ENCODE results near the gene COMTD1. TPM values are rescaled to one million over a fixed set of nuclear protein-coding genes. Genes with fewer than 3 reads are reported as not detected.

Gene COMTD1
- total and polyA plus RNA-seq, 2 donors (not counting 1 experiment from before 2014, with no cell fraction given), result 14.5 to 23.8 TPM

DNA sequence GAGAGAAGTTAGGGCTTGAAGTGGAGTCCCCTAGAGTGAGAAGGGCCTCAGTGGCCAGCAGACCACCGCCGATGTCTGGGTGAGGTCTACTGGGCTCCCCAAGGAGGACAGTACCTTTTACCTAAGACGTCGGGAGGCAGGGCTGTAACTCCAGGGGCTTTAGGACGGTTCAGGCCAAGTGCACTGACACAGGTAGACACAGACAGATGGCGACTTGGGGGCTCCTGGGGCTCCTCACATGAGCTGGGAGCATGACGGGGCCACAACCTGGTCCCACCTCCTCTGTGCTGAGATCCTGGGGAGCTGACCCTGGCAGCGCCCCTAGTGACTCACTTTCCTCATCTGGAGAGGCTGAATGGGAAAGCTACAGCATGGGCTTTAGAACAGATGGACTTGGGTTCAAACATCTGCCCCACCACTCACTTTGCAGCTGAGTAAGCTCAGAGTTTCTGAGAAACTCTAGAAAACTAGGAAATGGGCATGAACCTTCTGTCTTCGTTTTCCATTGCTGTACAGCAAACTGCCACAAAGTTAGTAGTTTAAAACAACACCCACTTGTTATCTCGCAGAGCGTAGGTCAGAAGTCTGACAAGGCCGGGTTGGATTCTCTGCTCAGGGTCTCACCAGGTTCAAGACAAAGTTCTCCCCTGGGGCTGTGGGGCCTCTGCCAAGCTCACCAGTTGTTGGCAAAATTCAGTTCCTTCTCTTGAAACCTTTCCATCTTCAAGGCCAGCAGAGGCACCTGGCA lies 4.7 kb upstream of the COMTD1 start:
- H3K4me3 Mint-ChIP-seq, result no peak overlapping the region
- CTCF ChIA-PET, result interaction anchor here (0.7 to 1.2 kb wide), 3 partner anchors 16 to 1300 kb away, joined by 3 to 5 read pairs (median 3); no protein-coding TSS in a partner anchor

More for the DNA sequence above, 4.7 kb upstream of the COMTD1 start:
- no peak for DNase-seq
- Histone ChIP-seq H3K79me2 (ENCODE audit: control insufficient read depth, insufficient read depth, low read length) (no peaks in the 10 kb centered on the region), H3K36me3 (replicated peaks in 1 of 2; ENCODE audit: control extremely low read depth in 1 of 2, control insufficient read depth in 1 of 2, extremely low read depth in 1 of 2, insufficient read depth in 2 of 2, low read length in 1 of 2) (no peaks in the 10 kb centered on the region), H4K20me1 (ENCODE audit: control insufficient read depth, insufficient read depth, low read length, poor library complexity, severe bottlenecking) (no peaks in the 10 kb centered on the region), H3K4me2 (replicated peaks; ENCODE audit: low read depth, low read length, poor library complexity, severe bottlenecking) (no peak overlapping the region), H3K9ac (ENCODE audit: low read length) (no peak overlapping the region), H3K4me1 (ENCODE audit: control insufficient read depth in 2 of 2, insufficient read depth in 2 of 2, low read length in 2 of 2) (peaks cover 0 to 5% of the 10 kb centered on the region in 2 donors), H3K9me3 (ENCODE audit: control extremely low read depth in 1 of 3, control insufficient read depth in 2 of 3, insufficient read depth in 1 of 3, low read length in 2 of 3) (peaks cover 0 to 5% (median 0%) of the 10 kb centered on the region in 3 donors), H3K27me3 (replicated peaks in 1 of 4; ENCODE audit: control extremely low read depth in 1 of 4, control insufficient read depth in 3 of 4, insufficient read depth in 4 of 4, low read length in 3 of 4) (no peaks in the 10 kb centered on the region), H2AFZ (ENCODE audit: insufficient read depth, low read depth, low read length, poor library complexity, severe bottlenecking) (no peak overlapping the region), H3K4me3 (ENCODE audit: control extremely low read depth in 1 of 5, extremely low read depth in 1 of 5, insufficient read depth in 1 of 5, low read depth in 2 of 5, low read length in 4 of 5) (no peak overlapping the region), H3K27ac (ENCODE audit: low read length in 2 of 2) (no peak overlapping the region)
- WGBS (ENCODE audit: insufficient coverage), result 92% methylated on average over 12 of the region's 12 CpGs
- no peak for ATAC-seq (ENCODE audit: low read depth)
- POLR2A ChIA-PET, result no interaction called here
- intact Hi-C loops (cut with micrococcal nuclease), result no loop called here
- Mint-ChIP-seq H3K4me1 (peaks cover 4% of the 10 kb centered on the region), H3K9me3 (ENCODE audit: insufficient read depth) (no peaks in the 10 kb centered on the region), H3K27ac (no peak overlapping the region), H3K27me3 (no peaks in the 10 kb centered on the region)
- TF ChIP-seq EZH2 (IDR thresholded peaks at IDR 0.05; ENCODE audit: borderline replicate concordance, insufficient read depth, low read depth, low read length, poor library complexity, severe bottlenecking), result no peak
- TF ChIP-seq, protein P1, sequence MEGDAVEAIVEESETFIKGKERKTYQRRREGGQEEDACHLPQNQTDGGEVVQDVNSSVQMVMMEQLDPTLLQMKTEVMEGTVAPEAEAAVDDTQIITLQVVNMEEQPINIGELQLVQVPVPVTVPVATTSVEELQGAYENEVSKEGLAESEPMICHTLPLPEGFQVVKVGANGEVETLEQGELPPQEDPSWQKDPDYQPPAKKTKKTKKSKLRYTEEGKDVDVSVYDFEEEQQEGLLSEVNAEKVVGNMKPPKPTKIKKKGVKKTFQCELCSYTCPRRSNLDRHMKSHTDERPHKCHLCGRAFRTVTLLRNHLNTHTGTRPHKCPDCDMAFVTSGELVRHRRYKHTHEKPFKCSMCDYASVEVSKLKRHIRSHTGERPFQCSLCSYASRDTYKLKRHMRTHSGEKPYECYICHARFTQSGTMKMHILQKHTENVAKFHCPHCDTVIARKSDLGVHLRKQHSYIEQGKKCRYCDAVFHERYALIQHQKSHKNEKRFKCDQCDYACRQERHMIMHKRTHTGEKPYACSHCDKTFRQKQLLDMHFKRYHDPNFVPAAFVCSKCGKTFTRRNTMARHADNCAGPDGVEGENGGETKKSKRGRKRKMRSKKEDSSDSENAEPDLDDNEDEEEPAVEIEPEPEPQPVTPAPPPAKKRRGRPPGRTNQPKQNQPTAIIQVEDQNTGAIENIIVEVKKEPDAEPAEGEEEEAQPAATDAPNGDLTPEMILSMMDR (IDR thresholded peaks at IDR 0.05), result no peak

All from B cell (primary cell).